ENCODE results near the gene MKRN2OS. TPM values are rescaled to one million over a fixed set of nuclear protein-coding genes. Genes with fewer than 3 reads are reported as not detected.

The MKRN2OS gene
- total RNA-seq, 1 donor from 2014 or later, result 1.3 TPM

GRCh38 chr3:12588039-12589009 lies 43.0 kb upstream of the MKRN2OS start:
- TF ChIP-seq CTCF (IDR thresholded peaks at IDR 0.05; ENCODE audit: insufficient read depth, low read length, poor library complexity, severe bottlenecking), result no peak
- H3K36me3 ChIP-seq (ENCODE audit: control insufficient read depth, insufficient read depth, low read length), result peaks cover 12% of the 10 kb centered on the region
- DNase-seq (ENCODE audit: low read depth), result no peak
- no peak overlapping the region for H3K4me3 ChIP-seq (ENCODE audit: low read depth, low read length)
- no peaks in the 10 kb centered on the region for H3K27me3 ChIP-seq (ENCODE audit: control insufficient read depth, insufficient read depth, low read length)

GRCh38 chr3:12586403-12586802 lies 41.1 kb upstream of the MKRN2OS start:
- H3K36me3 ChIP-seq (ENCODE audit: control insufficient read depth, insufficient read depth, low read length), result peaks cover 14% of the 10 kb centered on the region
- TF ChIP-seq CTCF (IDR thresholded peaks at IDR 0.05; ENCODE audit: insufficient read depth, low read length, poor library complexity, severe bottlenecking), result no peak

GRCh38 chr3:12585970-12586369 lies 40.7 kb upstream of the MKRN2OS start:
- H3K4me3 ChIP-seq (ENCODE audit: low read depth, low read length), result no peak overlapping the region
- H3K36me3 ChIP-seq (ENCODE audit: control insufficient read depth, insufficient read depth, low read length), result peaks cover 14% of the 10 kb centered on the region
- DNase-seq (ENCODE audit: low read depth), result no peak
- H3K27me3 ChIP-seq (ENCODE audit: control insufficient read depth, insufficient read depth, low read length), result no peaks in the 10 kb centered on the region
- TF ChIP-seq CTCF (IDR thresholded peaks at IDR 0.05; ENCODE audit: insufficient read depth, low read length, poor library complexity, severe bottlenecking), result no peak

More at GRCh38 chr3:12586403-12586802, 41.1 kb upstream of the MKRN2OS start:
- no peak for DNase-seq (ENCODE audit: low read depth)
- H3K4me3 ChIP-seq (ENCODE audit: low read depth, low read length), result no peak overlapping the region
- H3K27me3 ChIP-seq (ENCODE audit: control insufficient read depth, insufficient read depth, low read length), result no peaks in the 10 kb centered on the region

GRCh38 chr3:12585181-12585580 lies 39.9 kb upstream of the MKRN2OS start:
- DNase-seq (ENCODE audit: low read depth), result no peak
- no peak overlapping the region for H3K4me3 ChIP-seq (ENCODE audit: low read depth, low read length)
- no peaks in the 10 kb centered on the region for H3K27me3 ChIP-seq (ENCODE audit: control insufficient read depth, insufficient read depth, low read length)
- no peak for TF ChIP-seq CTCF (IDR thresholded peaks at IDR 0.05; ENCODE audit: insufficient read depth, low read length, poor library complexity, severe bottlenecking)
- H3K36me3 ChIP-seq (ENCODE audit: control insufficient read depth, insufficient read depth, low read length), result peaks cover 14% of the 10 kb centered on the region

GRCh38 chr3:12584083-12584482 lies 38.8 kb upstream of the MKRN2OS start:
- no peak for DNase-seq (ENCODE audit: low read depth)
- Histone ChIP-seq H3K36me3 (ENCODE audit: control insufficient read depth, insufficient read depth, low read length) (peaks cover 12% of the 10 kb centered on the region), H3K27me3 (ENCODE audit: control insufficient read depth, insufficient read depth, low read length) (no peaks in the 10 kb centered on the region), H3K4me3 (ENCODE audit: low read depth, low read length) (no peak overlapping the region)
- TF ChIP-seq CTCF (IDR thresholded peaks at IDR 0.05; ENCODE audit: insufficient read depth, low read length, poor library complexity, severe bottlenecking), result no peak
